22Rv1 (cell line): Measurements from ENCODE around the gene GSK3B.

Experiments
- H3K27ac ChIP-seq: fragments of 450-650 bp; 2 replicates; pipeline ENCODE4 v1.5.1; 2017
- CTCF ChIP-seq: fragments of 450-650 bp; IDR thresholded peaks from 2 replicates; pipeline ENCODE4 v1.5.1; 2017; ENCODE audit warnings: mild to moderate bottlenecking
- ZFX ChIP-seq: fragments of 450-650 bp; IDR thresholded peaks from 2 replicates; pipeline ENCODE4 v1.6.1; 2017; ENCODE audit warnings: antibody characterized with exemption, borderline replicate concordance

Gene GSK3B

DNA sequence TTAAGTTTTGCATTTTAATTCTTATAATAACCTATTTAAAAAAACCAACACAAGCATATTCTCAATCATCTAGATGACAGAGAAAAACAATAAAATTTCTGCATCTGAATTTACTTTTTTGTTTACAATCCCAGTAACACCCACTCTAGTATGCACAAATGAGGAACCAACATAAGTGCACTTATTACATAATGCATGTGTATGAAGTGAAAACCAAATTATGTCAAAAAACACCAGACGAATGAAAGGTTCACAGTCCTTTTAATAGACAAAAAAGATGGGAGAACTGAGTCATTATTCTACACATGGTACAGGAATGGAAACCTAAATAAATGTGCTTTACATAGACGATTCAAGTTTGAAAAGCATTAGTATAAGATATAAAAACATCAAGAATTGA is 220.6 kb downstream of the GSK3B start:
- TF ChIP-seq CTCF (no peak), ZFX (no peak)

DNA sequence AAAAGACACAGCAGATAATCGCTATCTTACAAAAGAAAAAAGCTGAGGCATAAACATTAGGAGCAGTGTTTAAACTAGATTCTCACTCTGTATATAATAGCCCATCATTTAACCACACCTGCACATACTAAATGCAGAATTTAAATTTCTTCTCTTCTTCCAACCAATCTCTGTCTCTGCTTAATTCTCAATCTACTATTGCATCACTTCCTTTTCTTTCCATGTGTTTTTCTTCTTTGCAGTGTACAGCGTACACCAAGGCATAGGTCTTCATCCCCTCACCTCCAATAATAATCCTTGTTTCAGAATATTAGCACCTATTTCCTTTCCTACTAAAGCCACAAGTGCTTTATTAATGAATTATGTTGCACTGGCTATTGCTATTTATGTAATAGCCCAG is 221.5 kb downstream of the GSK3B start:
- TF ChIP-seq ZFX (no peak), CTCF (no peak)

More for the DNA sequence above, 220.6 kb downstream of the GSK3B start:
- no peak overlapping the region for H3K27ac ChIP-seq

GRCh38 chr3:119871571-119871970 is 222.7 kb downstream of the GSK3B start:
- H3K27ac ChIP-seq, result no peak overlapping the region
- TF ChIP-seq ZFX, result no peak
- TF ChIP-seq CTCF, result no peak

More for the DNA sequence above, 221.5 kb downstream of the GSK3B start:
- no peak overlapping the region for H3K27ac ChIP-seq

DNA sequence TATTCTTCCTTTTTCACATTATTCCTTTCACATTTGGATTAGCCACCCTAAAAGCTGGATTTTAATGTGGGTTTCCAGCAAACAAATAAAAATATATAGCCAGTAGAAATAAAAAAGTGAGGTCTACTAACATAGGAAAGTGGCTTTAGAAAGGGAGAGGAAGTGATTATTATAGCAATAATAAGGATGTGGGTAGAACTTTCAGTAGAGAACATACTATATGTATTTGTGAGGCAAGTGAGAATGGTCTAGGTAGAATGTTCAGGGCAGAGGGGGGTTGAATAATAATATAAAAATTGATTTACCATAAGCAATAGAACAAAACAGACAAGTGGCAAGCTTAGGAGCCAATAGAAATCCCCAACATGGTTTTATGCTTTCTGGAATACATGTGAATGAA is 223.7 kb downstream of the GSK3B start:
- H3K27ac ChIP-seq, result no peak overlapping the region
- TF ChIP-seq CTCF (no peak), ZFX (no peak)

DNA sequence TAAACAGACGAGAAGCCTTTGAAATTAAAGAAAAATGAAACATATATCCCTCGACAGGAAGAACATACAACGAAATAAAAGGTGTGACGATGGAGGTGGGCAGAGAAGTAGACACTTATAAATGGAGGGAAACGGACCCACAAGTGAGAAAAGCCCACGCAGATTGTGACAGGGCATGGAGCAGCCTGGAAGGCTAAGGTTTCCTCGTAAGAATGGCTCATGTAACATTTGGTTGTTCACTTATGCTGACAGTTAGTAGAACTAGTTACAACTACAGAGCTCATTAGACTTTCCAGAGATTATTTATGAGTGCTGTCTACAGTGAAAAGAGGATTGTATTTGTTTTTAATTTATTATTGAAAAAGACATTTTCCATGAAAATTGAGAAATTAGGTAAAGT is 229.8 kb downstream of the GSK3B start:
- H3K27ac ChIP-seq, result no peak overlapping the region

DNA sequence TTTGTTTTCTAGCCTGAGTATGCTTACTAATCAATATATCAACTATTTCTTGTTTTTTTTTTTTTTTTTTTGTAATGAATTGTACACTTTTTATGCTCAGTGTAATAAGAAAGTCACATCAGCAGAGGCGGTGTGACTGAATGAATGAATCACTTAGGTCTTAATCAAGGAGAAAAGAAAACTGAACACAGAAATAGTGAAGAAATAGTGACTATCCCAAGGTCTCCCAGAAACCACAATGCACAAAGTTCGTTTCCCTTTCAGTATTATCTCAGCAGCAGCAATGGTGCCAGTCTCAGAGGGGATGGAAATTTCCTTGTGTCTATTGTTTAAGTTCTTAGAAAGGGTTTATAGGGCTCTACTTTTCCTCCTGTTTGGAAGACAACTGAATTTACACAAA is 231.6 kb downstream of the GSK3B start:
- no peak overlapping the region for H3K27ac ChIP-seq
- TF ChIP-seq ZFX (no peak), CTCF (no peak)

More for the DNA sequence above, 229.8 kb downstream of the GSK3B start:
- TF ChIP-seq CTCF (no peak), ZFX (no peak)

- TF ChIP-seq CTCF (no peak), ZFX (no peak)
Measured at GRCh38 chr3:119861681-119862080, 232.6 kb downstream of the GSK3B start.

More at GRCh38 chr3:119861681-119862080, 232.6 kb downstream of the GSK3B start:
- no peak overlapping the region for H3K27ac ChIP-seq
